Transverse colon (tissue), 4 donors: ENCODE results near the gene AKR1B1.

Experiments
- EP300 ChIP-seq: sonication (generic); formaldehyde crosslinking; IDR thresholded peaks from one replicate; pipeline ENCODE4 v1.6.1; 2017; ENCODE audit warnings: antibody characterized with exemption, low read depth
- POLR2AphosphoS5 ChIP-seq, 3 donors: sonication (generic); formaldehyde crosslinking; IDR thresholded peaks; one replicate each; pipeline ENCODE4 v1.6.1; 2016; ENCODE audit warnings: antibody characterized with exemption in 3 of 3
- TF ChIP-seq, protein P1 (sequence below), 5 experiments: fragments of 200-600 bp in 3 of 5; fragments of 450-650 bp in 2 of 5; sonication (generic) in 3 of 5; IDR thresholded peaks; 1 replicate in 2 of 5; 2 replicates in 3 of 5; pipeline ENCODE4 v1.5.1; 2016 to 2017; ENCODE audit warnings: antibody characterized with exemption in 5 of 5, inconsistent platforms in 3 of 5, mild to moderate bottlenecking in 2 of 5, moderate library complexity in 1 of 5

DNA sequence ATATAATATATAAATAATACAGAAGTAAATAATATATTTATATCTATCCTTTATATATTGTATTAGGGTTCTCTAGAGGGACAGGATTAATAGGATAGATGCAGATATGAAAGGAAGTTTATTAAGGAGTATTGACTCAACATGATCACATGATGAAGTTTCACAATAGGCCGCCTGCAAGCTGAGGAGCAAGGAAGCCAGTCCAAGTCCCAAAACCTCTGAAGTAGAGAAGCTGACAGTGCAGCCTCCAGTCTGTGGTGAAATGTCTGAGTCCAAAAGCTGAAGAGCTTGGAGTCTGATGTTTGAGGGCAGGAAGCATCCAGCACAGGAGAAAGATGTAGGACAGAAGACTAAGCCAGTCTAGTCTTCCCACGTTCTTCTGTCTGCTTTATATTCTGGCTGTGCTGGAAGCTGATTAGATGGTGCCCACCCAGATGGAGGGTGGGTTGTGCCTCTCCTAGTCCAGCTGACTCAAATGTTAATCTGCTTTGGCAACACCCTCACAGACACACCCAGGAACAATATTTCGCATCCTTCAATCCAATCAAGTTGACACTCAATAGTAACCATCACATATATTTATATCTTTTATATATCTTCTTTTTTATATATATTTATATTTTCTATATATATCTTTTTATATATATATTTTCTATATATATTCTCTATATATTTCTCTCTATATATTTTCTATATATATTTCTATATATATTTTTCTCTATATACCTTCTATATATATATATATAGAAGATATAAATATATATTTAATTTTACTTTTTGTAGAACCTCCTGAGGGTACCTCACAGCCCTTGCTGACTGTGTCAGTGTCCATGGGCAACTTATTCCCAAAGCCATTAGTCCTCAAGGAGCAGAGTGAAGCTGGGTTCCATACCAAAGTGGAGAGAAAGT, 43.8 kb upstream of the AKR1B1 start:
- TF ChIP-seq, protein P1, sequence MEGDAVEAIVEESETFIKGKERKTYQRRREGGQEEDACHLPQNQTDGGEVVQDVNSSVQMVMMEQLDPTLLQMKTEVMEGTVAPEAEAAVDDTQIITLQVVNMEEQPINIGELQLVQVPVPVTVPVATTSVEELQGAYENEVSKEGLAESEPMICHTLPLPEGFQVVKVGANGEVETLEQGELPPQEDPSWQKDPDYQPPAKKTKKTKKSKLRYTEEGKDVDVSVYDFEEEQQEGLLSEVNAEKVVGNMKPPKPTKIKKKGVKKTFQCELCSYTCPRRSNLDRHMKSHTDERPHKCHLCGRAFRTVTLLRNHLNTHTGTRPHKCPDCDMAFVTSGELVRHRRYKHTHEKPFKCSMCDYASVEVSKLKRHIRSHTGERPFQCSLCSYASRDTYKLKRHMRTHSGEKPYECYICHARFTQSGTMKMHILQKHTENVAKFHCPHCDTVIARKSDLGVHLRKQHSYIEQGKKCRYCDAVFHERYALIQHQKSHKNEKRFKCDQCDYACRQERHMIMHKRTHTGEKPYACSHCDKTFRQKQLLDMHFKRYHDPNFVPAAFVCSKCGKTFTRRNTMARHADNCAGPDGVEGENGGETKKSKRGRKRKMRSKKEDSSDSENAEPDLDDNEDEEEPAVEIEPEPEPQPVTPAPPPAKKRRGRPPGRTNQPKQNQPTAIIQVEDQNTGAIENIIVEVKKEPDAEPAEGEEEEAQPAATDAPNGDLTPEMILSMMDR (IDR thresholded peaks at IDR 0.05), result no peak
- TF ChIP-seq EP300 (no peak), POLR2AphosphoS5 (IDR thresholded peaks at IDR 0.05) (no peak)
